Testis (tissue), 3 donors: Measurements from ENCODE around the gene TSPAN14. TPM values are rescaled to one million over a fixed set of nuclear protein-coding genes. Genes with fewer than 3 reads are reported as not detected.
A peak's percentile ranks its signal among the peaks of the same experiment; 100 is the strongest.

ENCODE experiments used
- DNase-seq: peaks from one replicate; pipeline ENCODE4 v3.0.0-alpha.2; 2019
- H3K27ac ChIP-seq, 2 donors: fragments of 200-600 bp; sonication (generic); one replicate each; pipeline ENCODE4 v1.5.1; 2019
- H3K27me3 ChIP-seq: fragments of 200-600 bp; sonication (generic); one replicate; pipeline ENCODE4 v1.5.1; 2019
- H3K36me3 ChIP-seq: fragments of 200-600 bp; sonication (generic); one replicate; pipeline ENCODE4 v1.5.1; 2017; ENCODE audit warnings: low read depth; ENCODE audit errors: missing control alignments
- H3K4me1 ChIP-seq: fragments of 200-600 bp; sonication (generic); one replicate; pipeline ENCODE4 v1.5.1; 2019
- H3K4me3 ChIP-seq, 2 donors: fragments of 200-600 bp; sonication (generic); one replicate each; pipeline ENCODE4 v1.5.1; 2017 to 2019
- H3K9me3 ChIP-seq: fragments of 200-600 bp; sonication (generic); one replicate; pipeline ENCODE4 v1.5.1; 2017
- POLR2A ChIP-seq: fragments of 450-650 bp; IDR thresholded peaks from one replicate; pipeline ENCODE4 v1.6.1; 2017; ENCODE audit warnings: antibody characterized with exemption, mild to moderate bottlenecking, moderate library complexity
- WGBS, 2 donors: methylation state at CpG; one replicate each; pipeline ENCODE4 v1.1.5; 2018; 5-methylcytosine and 5-hydroxymethylcytosine counted together
- intact Hi-C: fragments of 100-400 bp; cut with DNase I; formaldehyde crosslinking; loops from one replicate; pipeline ENCODE4 v1.15.1; 2023; ENCODE audit warnings: low total_unique reads
- polyA plus RNA-seq: library from polyadenylated mRNA; stranded (reverse); fragments of 350-450 nt; fragmentation: Illumina TruSeq; extraction: RNeasy Lipid Tissue Mini Kit (QIAGEN cat#74804); gene quantifications from one replicate; pipeline ENCODE4 v1.2.3, GENCODE V29; 2014; ENCODE audit warnings: low read depth, low replicate concordance; ENCODE audit not compliant: insufficient read depth
- total RNA-seq, 2 donors: library from RNA; depleted of rRNA; stranded (reverse); fragments of >200 nt; gene quantifications; one replicate each; pipeline ENCODE4 v1.2.3, GENCODE V29; 2016
- TF ChIP-seq, protein P1 (sequence below), 3 experiments: fragments of 450-650 bp in 2 of 3; fragments of 200-600 bp in 1 of 3; sonication (generic) in 1 of 3; IDR thresholded peaks; one replicate each; pipeline ENCODE4 v1.5.1; 2016 to 2019; ENCODE audit warnings: antibody characterized with exemption in 3 of 3, mild to moderate bottlenecking in 2 of 3, moderate library complexity in 1 of 3

The TSPAN14 gene
- total and polyA plus RNA-seq, 3 donors from 2014 or later: 59.1 to 64.6 (median 61.4) TPM

- WGBS, 2 donors: 53% methylated on average over 7 of the region's 7 CpGs
- H3K36me3 ChIP-seq: no peaks in the 10 kb centered on the region
- peak overlapping the region; percentile 57 to 86 for H3K27ac ChIP-seq
- no peaks in the 10 kb centered on the region for H3K9me3 ChIP-seq
- no peak for DNase-seq
- TF ChIP-seq, protein P1, sequence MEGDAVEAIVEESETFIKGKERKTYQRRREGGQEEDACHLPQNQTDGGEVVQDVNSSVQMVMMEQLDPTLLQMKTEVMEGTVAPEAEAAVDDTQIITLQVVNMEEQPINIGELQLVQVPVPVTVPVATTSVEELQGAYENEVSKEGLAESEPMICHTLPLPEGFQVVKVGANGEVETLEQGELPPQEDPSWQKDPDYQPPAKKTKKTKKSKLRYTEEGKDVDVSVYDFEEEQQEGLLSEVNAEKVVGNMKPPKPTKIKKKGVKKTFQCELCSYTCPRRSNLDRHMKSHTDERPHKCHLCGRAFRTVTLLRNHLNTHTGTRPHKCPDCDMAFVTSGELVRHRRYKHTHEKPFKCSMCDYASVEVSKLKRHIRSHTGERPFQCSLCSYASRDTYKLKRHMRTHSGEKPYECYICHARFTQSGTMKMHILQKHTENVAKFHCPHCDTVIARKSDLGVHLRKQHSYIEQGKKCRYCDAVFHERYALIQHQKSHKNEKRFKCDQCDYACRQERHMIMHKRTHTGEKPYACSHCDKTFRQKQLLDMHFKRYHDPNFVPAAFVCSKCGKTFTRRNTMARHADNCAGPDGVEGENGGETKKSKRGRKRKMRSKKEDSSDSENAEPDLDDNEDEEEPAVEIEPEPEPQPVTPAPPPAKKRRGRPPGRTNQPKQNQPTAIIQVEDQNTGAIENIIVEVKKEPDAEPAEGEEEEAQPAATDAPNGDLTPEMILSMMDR (IDR thresholded peaks at IDR 0.05): no peak
- H3K27me3 ChIP-seq: no peaks in the 10 kb centered on the region
- H3K4me1 ChIP-seq: peaks cover 69% of the 10 kb centered on the region
- intact Hi-C loops: no loop called here
- H3K4me3 ChIP-seq: no peak overlapping the region
Measured at GRCh38 chr10:80468806-80469421, 14.8 kb downstream of the TSPAN14 start.

DNA sequence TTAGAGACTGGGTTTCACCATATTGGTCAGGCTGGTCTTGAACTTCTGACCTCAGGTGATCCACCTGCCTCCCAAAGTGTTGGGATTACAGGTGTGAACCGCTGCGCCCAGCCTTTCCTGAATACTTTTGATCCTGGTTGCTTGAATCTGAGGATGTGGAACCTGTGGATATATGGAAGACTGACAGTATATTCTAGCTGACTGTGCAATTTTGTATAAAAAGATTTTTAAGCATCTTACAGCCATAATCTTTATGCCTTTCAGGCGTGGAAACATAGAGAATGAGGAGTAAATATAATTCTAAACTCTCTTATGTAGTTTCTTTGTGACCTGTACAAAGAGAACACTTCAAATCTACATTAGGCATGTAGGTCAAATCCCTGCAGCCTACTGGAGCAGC lies 16.2 kb downstream of the TSPAN14 start:
- DNase-seq: no peak
- intact Hi-C loops: no loop called here
- Histone ChIP-seq H3K4me1 (peaks cover 67% of the 10 kb centered on the region), H3K4me3 (no peak overlapping the region), H3K27ac (peak overlapping the region in 1 of 2 donors; percentile 55), H3K27me3 (no peaks in the 10 kb centered on the region), H3K36me3 (no peaks in the 10 kb centered on the region), H3K9me3 (no peaks in the 10 kb centered on the region)
- no peak for TF ChIP-seq POLR2A
- TF ChIP-seq, protein P1 (IDR thresholded peaks at IDR 0.05): no peak
- 93 to 95% methylated on average over 3 of the region's 3 CpGs for WGBS, 2 donors

DNA sequence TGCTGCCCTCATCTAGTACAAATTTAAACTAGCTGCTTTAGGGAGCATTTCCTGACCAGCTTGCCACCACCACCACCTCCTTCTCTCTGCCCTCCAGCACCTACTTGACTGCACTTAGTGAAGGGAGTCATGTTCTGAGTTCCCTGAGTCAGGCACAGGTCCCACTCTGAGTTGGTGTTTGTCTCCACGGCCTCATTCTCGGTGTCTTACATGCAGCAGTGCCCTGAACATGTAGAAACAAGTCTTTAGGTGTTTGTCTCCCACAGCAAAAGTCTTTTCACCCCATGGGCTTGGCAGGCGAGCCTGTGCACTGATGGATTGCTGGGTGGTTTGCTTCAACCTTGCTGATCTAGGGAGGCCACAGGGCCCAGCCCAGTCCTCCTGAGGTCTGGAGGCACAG lies 16.9 kb downstream of the TSPAN14 start:
- H3K27me3 ChIP-seq: no peaks in the 10 kb centered on the region
- H3K36me3 ChIP-seq: no peaks in the 10 kb centered on the region
- no peak for DNase-seq
- peak overlapping the region; percentile 4 to 55 for H3K27ac ChIP-seq
- H3K9me3 ChIP-seq: no peaks in the 10 kb centered on the region
- TF ChIP-seq, protein P1 (IDR thresholded peaks at IDR 0.05): no peak
- no peak for TF ChIP-seq POLR2A
- peaks cover 64% of the 10 kb centered on the region for H3K4me1 ChIP-seq
- WGBS, 2 donors: 72 to 89% methylated on average over 2 to 3 of the region's 3 CpGs
- H3K4me3 ChIP-seq: no peak overlapping the region
- intact Hi-C loops: no loop called here

DNA sequence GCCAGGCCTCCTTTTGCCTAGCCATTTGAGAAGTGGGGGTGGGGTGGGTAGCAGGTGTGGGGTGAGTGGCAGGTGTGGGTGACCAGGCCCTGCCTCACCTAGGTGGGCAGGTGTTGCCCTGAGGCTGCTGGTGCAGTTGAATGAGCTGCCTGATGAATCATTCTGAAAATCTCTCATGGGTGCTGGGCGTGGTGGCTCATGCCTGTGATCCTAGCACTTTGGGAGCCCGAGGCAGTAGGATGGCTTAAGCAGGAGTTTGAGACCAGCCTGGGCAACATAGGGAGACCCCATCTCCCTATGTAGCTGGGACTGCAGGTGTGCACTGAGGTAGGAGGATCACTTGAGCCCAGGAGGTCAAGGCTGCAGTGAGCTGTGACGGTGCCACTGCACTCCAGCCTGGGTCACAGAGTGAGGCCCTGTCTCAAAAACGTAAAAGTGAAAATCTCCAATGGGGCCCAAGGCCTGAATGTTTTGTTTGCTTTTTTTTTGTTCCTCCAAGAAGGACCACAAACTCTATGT lies 17.7 kb downstream of the TSPAN14 start:
- intact Hi-C loops: no loop called here
- 70 to 74% methylated on average over 4 of the region's 4 CpGs for WGBS, 2 donors
- H3K36me3 ChIP-seq: no peaks in the 10 kb centered on the region
- TF ChIP-seq POLR2A: no peak
- no peaks in the 10 kb centered on the region for H3K27me3 ChIP-seq
- no peak for DNase-seq
- no peak overlapping the region for H3K4me3 ChIP-seq
- H3K27ac ChIP-seq: peak overlapping the region; percentile 4 to 64
- H3K9me3 ChIP-seq: no peaks in the 10 kb centered on the region
- peaks cover 57% of the 10 kb centered on the region for H3K4me1 ChIP-seq

DNA sequence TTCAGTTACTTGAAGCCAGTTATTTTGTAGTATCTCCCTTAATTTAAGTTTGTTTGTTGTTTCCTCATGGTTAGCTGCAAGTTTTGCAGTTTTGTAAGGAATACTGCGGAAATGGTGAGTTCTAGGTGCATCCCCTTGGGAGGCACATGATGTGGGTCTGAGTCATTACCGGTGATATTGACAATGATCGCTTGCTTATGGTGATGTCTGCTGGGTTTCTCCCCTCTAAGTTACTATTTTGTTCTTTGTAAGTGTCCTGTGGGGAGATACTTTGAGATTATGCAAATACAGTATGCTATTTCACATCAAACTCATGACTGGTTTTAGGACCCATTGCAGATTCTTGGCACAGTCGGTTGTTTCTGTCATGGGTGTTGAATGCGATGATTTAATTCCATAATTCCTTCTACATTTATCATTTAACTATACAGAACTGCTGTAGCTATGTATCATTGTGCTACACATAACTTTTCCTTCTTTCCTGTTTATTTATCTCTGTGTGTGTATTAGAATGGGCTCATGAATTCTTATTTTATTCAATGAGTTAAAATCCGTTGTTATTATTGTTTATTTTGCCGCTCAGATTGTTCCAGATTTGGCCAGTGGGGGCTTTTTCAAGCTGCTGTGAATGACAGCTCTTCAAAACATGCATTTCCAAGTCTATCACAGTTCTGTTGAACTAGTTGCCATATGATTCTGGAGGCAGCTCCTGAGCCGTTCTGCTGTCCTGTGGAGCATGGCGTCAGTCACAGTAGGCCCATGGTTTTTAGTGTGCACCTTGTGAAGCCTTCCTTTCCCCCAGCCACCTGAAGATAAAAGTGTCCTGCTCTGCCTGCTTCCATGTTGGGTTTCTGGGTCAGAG lies 18.4 kb downstream of the TSPAN14 start:
- Histone ChIP-seq H3K36me3 (no peaks in the 10 kb centered on the region), H3K4me1 (peaks cover 54% of the 10 kb centered on the region), H3K27ac (peak overlapping the region in 1 of 2 donors; percentile 64), H3K4me3 (no peak overlapping the region), H3K27me3 (no peaks in the 10 kb centered on the region), H3K9me3 (no peaks in the 10 kb centered on the region)
- 70 to 74% methylated on average over 9 of the region's 9 CpGs for WGBS, 2 donors
- TF ChIP-seq POLR2A: no peak
- TF ChIP-seq, protein P1 (IDR thresholded peaks at IDR 0.05): no peak
- intact Hi-C loops: no loop called here
- DNase-seq: no peak
